Type B pancreatic cell (in vitro differentiated cells): ENCODE results near the gene ITPKC. TPM values are rescaled to one million over a fixed set of nuclear protein-coding genes. Genes with fewer than 3 reads are reported as not detected.

Source experiments
- DNase-seq: peaks from one replicate; pipeline ENCODE4 v3.0.0; 2021; ENCODE audit warnings: mixed read lengths; ENCODE audit not compliant: unreplicated experiment; ENCODE audit errors: extremely low spot score
- H3K27ac Mint-ChIP-seq: 2 replicates; pipeline ENCODE4 v1.8.0; 2021; ENCODE audit warnings: mild to moderate bottlenecking, mixed read lengths
- H3K27me3 Mint-ChIP-seq: 2 replicates; pipeline ENCODE4 v1.8.0; 2021; ENCODE audit warnings: mixed read lengths
- H3K36me3 Mint-ChIP-seq: 2 replicates; pipeline ENCODE4 v1.8.0; 2021; ENCODE audit warnings: mixed read lengths
- H3K4me1 Mint-ChIP-seq: one replicate; pipeline ENCODE4 v1.8.0; 2021; ENCODE audit warnings: mixed read lengths; ENCODE audit not compliant: unreplicated experiment
- H3K4me3 Mint-ChIP-seq: 2 replicates; pipeline ENCODE4 v1.8.0; 2021; ENCODE audit warnings: mild to moderate bottlenecking, mixed read lengths
- H3K9me3 Mint-ChIP-seq: 2 replicates; pipeline ENCODE4 v1.8.0; 2021; ENCODE audit warnings: mixed read lengths
- total RNA-seq: library from RNA; stranded (reverse); gene quantifications from 2 replicates; pipeline ENCODE4 v1.2.1, GENCODE V29; 2021; ENCODE audit warnings: low replicate concordance
- TF ChIP-seq, protein P1 (sequence below): fragments of 200-600 bp; sonication (generic); conservative IDR thresholded peaks from 2 replicates; pipeline ENCODE4 v1.5.0; 2021; ENCODE audit warnings: antibody characterized with exemption, mild to moderate bottlenecking

ITPKC gene
- total RNA-seq, 1 donor from 2014 or later, result 22.4 TPM

- no peaks in the 10 kb centered on the region for H3K9me3 Mint-ChIP-seq
- no peak overlapping the region for H3K27ac Mint-ChIP-seq
- H3K4me1 Mint-ChIP-seq, result peaks cover 3% of the 10 kb centered on the region
- H3K4me3 Mint-ChIP-seq, result no peak overlapping the region
- TF ChIP-seq, protein P1, sequence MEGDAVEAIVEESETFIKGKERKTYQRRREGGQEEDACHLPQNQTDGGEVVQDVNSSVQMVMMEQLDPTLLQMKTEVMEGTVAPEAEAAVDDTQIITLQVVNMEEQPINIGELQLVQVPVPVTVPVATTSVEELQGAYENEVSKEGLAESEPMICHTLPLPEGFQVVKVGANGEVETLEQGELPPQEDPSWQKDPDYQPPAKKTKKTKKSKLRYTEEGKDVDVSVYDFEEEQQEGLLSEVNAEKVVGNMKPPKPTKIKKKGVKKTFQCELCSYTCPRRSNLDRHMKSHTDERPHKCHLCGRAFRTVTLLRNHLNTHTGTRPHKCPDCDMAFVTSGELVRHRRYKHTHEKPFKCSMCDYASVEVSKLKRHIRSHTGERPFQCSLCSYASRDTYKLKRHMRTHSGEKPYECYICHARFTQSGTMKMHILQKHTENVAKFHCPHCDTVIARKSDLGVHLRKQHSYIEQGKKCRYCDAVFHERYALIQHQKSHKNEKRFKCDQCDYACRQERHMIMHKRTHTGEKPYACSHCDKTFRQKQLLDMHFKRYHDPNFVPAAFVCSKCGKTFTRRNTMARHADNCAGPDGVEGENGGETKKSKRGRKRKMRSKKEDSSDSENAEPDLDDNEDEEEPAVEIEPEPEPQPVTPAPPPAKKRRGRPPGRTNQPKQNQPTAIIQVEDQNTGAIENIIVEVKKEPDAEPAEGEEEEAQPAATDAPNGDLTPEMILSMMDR, result no peak
- H3K36me3 Mint-ChIP-seq, result peaks cover 24% of the 10 kb centered on the region
- no peak for DNase-seq
- H3K27me3 Mint-ChIP-seq, result no peaks in the 10 kb centered on the region
These were observed 34.4 kb upstream of the ITPKC start for GRCh38 chr19:40682431-40682964.

DNA sequence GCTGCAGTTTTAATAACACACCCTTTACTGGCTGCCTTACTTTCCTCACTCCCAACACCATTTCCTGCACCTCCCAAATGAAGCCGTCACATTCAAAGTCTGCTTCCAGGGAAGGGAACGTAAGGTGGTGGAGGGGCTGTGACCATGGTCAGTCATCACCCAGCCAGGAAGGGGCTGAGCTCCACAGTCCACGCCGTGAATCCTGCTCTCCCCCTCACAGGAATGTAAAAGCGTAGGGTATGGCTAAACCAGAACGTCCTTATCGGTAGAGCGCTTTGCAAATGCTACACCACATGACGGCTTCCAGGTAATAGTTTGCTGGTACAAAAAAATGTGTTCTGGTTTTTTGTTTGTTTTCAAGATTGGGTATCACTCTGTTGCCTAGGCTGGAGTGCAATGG is 33.5 kb upstream of the ITPKC start:
- Mint-ChIP-seq H3K36me3 (peaks cover 18% of the 10 kb centered on the region), H3K27ac (no peak overlapping the region), H3K9me3 (no peaks in the 10 kb centered on the region), H3K4me1 (peaks cover 3% of the 10 kb centered on the region), H3K27me3 (no peaks in the 10 kb centered on the region), H3K4me3 (no peak overlapping the region)
- TF ChIP-seq, protein P1, result no peak
- DNase-seq, result no peak

DNA sequence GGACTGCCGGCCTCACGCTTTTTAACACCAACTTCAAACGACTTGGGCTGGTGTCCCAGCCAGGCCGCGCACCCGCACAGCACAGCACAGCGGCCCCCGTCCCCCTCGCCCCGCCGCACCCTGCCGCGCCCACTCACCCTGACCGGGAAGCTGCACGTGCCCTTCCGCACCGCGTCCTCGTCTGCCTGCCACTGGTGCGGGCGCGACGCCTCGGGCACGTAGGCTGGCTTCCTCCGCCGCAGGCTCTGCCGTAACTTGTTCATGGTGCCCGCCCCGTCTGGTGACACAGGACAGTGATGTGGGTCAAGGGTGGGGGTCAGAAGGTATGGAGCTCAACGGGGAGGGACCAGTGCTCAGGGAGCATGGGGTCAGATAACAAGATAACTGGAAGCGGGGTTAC is 32.6 kb upstream of the ITPKC start:
- H3K4me3 Mint-ChIP-seq, result no peak overlapping the region
- H3K36me3 Mint-ChIP-seq, result peaks cover 16% of the 10 kb centered on the region
- H3K27ac Mint-ChIP-seq, result no peak overlapping the region
- peaks cover 3% of the 10 kb centered on the region for H3K4me1 Mint-ChIP-seq
- no peak for DNase-seq
- H3K27me3 Mint-ChIP-seq, result no peaks in the 10 kb centered on the region
- TF ChIP-seq, protein P1, result no peak
- H3K9me3 Mint-ChIP-seq, result no peaks in the 10 kb centered on the region

DNA sequence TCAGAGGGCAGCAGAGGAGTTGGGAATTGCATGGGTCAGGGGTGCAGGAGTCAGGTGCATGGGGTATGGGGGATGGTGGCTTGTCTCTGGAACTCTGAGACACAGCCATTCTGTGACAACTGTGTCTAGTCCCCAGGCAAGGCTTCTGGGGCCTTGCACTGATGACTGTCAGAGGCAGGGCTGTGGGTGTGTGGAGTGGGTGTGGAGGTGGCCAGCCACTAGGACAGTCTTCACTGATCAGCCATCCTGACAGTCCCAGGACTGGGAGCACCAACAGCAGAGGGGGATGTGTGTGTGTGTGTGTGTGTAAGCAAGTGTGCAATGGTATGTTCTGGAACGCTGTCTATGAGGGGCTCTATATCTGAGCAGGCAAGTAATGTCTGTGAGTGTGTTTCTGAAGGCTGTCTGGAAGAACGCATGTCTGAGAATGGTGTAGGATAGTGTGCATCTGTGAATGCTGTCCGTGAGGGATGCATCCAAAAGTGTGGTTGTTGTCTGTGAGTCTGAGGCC is 31.8 kb upstream of the ITPKC start:
- Mint-ChIP-seq H3K9me3 (no peaks in the 10 kb centered on the region), H3K4me1 (peaks cover 3% of the 10 kb centered on the region), H3K36me3 (peaks cover 12% of the 10 kb centered on the region), H3K4me3 (no peak overlapping the region), H3K27ac (peak overlapping the region; percentile 95), H3K27me3 (no peaks in the 10 kb centered on the region)
- TF ChIP-seq, protein P1, result no peak
- no peak for DNase-seq

DNA sequence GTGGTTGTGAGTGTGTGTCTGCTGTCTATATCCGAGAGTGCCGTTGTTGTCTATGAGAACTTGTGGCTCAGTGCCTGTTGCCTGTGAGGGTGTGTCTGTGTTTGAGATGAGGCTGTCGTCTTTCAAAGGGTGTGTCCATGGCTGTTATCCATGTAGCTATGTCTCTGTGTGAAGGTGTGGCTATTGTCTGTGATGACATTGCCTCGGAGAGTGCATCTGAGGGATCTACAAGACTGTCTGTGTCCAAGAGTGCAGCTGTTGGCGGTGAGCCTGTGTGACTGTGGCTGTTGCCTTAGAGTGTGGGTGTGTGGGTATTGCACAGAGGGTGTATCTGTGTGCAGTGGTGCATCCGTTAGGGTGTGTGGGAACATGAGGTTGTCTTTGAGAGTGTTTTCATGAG is 31.3 kb upstream of the ITPKC start:
- Mint-ChIP-seq H3K9me3 (no peaks in the 10 kb centered on the region), H3K27ac (peak overlapping the region; percentile 95), H3K36me3 (peaks cover 12% of the 10 kb centered on the region), H3K4me1 (peaks cover 3% of the 10 kb centered on the region), H3K4me3 (peak overlapping the region; percentile 7), H3K27me3 (no peaks in the 10 kb centered on the region)
- no peak for DNase-seq
- TF ChIP-seq, protein P1, result no peak
